ENCODE measurements around the gene MED27.

GRCh38 chr9:131965841-131966240, 113.8 kb downstream of the MED27 start:
- TF ChIP-seq EZH2 (IDR thresholded peaks at IDR 0.05; ENCODE audit: insufficient read depth, poor library complexity, severe bottlenecking) (no peak), EZH2phosphoT487 (IDR thresholded peaks at IDR 0.05; ENCODE audit: insufficient read depth, low read depth) (no peak)
